HG02623 (cell line): ENCODE measurements around the gene TMCO4.
"Not testable (repeated sequence)": the region's sequence is repeated elsewhere in the genome, so short reads cannot be mapped to it uniquely, and the experiment has no call there.

Experiments
- ATAC-seq: cut with Tn5 transposase; IDR thresholded peaks from one replicate; pipeline ENCODE4 v1.9.1; 2021; ENCODE audit warnings: moderate library complexity; ENCODE audit not compliant: unreplicated experiment

TMCO4 gene

DNA sequence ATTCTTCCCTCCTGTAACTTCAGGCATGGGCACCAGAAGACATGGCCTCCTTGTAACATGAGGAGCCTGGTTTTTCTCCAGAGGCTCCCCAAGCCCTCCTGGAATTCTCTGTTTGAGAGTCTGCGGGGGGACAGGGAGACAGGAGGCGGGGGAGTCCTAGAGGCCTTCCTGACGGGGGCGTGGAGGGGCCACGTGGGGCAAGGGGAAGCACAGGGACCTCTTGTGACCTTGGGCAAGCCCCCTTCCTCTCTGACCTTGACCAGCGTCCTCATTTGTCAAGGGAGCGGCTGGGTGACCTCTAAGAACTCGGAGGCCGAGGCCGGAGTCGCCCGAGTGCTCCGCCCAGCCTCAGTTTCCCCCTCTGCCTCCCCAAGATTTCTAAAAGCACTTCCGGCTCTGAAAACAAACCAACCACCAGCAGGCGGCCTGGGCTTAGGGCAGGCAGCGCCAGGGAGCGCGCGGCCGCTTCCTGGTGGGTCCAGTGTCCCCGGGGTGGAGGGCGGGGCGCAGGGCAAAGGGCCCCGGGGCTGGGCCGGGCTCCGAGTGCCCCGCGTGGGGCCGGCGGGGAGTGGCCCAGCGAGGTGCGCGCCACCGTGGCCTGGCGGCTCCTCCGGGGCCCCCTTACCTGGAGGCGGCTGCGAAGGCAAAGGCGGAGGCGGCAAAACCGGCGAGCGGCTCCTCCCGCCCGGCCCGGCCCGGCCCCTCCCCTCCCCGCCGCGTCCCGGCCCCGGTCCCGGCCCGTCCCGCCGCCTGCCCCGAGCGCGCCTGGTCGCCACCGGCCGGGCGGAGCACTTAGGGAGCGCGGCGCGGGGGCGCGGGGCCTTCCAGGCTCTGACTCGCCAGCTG is at the start of gene TMCO4:
TMCO4 (minus strand) TSS at position 687 of the 846 bp plus-strand sequence. CDS start 19,158 bp downstream, outside the sequence.
- peak; percentile 63 for ATAC-seq

DNA sequence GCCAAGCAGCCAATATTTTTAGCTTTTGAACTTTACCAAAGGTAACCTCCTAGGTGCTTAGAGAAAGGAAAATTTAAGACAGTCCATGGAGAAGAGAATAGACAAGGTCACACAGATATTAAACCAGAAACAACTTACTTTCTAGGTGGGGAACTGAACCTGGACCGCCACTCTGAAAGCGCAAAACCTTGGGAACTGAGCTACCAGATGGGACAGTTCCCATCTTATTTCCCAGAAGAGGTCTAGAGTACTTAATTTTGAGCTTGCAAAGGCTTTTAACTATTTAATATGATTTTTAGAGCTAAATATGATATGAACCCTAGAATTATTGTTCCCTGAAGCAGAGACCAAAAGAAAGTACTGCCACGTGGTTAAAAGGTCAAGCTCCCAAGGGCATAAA is 49.6 kb upstream of the TMCO4 start:
- not testable (repeated sequence) for ATAC-seq

- ATAC-seq: not testable (repeated sequence)
Observed at GRCh38 chr1:19847334-19847733, 47.6 kb upstream of the TMCO4 start.

DNA sequence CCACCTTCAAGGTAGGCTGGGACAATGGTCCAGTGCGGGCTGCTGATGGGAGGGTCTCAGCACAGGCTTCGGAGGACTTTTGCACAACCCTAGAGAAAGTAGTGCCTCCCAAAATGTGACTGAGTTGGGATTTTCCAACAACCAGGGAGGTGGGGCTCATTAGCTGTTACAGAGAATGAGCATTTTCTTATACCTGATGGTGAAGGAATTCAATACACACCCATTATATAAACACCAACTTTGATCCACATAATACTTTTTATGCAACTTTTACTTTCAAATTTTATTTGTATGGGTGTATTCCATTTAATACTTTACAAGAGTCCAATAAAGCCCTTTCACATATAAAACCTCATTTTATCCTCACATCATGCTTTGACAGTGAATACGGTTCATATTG is 46.6 kb upstream of the TMCO4 start:
- ATAC-seq: no peak

DNA sequence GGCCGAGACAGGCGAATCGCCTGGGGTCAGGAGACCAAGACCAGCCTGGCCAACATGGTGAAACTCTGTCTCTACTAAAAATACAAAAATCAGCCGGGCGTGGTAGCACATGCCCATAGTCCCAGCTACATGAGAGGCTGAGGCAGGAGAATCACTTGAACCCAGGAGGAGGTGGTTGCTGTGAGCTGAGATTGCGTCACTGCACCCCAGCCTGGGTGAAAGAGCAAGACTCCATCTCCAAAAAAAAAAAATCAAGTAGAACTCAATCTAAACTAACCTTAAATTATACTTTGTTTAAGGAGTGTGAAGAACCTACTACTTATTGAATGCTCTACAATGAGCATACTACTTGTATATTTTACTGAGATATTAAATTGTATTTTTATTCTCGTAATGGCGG is 45.8 kb upstream of the TMCO4 start:
- no peak for ATAC-seq

DNA sequence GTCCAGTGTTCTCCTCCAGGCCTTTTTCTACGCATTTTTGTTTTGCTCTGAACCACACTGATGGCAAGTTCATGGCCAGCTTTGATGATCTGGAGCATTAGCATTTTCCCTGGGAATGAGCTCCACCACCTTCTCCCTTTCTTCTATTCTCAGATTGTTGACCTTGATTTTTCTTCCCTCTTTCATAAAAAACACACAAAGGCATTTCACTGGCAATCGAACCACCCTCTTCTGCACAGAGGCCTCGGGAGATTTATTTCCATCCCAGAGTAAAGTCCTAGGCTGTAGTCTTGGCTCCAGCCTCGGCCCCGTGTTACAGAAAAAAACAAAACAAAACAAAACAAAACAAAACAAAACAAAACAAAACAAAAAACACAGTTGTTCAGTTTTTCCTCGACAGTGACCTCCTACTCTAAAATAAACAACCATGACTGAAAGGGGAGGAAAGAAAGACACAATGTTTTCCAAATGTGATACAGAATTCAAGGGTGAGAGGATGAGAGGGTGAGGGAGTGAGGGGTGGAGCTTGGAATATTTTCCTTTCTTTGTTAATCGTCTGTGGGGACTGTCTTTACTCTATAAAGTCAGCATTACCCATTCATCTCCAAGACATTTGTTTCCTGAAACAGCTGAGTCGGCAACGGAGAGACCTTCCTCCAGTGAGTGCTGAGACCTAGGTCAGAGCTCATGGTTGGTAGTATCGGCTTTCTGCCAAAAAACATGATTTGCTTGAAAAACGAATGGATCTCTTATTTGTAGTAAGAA is 45.2 kb upstream of the TMCO4 start:
- no peak for ATAC-seq

DNA sequence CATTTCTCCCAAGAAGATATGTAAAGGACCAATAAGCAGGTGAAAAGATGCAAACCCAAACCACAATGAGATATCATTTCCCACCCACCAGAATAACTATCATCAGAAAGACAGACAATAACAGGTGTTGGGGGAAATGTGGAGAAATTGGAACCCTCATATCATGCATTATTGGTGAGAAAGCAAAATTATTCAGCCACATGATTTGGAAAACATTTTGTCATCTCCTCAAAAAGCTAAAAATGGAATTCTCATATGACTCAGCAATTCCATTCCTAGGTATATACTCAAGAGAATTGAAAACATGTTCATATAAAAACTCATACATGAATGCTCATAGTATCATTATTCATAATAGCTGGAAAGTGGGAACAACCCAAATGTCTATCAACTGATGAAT is 40.5 kb upstream of the TMCO4 start:
- ATAC-seq: no peak

DNA sequence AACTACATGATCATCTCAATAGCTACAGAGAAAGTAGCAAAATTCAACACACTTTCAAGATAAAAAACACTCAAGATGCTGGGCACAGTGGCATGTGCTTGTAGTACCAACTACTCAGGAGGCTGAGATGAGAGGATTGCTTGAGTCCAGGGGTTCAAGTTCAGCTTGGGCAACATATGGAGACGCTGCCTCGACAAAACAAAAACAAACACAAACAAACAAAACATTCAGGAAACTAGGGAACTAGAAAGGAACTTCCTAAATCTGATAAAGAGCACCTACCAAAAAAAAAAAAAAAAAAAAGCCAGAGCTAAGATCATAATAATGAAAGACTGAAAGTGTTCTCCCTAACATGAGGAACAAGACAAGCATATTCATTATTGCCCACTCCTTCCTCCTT is 38.1 kb upstream of the TMCO4 start:
- ATAC-seq: no peak

GRCh38 chr1:19835578-19835977 is 35.9 kb upstream of the TMCO4 start:
- ATAC-seq: no peak

DNA sequence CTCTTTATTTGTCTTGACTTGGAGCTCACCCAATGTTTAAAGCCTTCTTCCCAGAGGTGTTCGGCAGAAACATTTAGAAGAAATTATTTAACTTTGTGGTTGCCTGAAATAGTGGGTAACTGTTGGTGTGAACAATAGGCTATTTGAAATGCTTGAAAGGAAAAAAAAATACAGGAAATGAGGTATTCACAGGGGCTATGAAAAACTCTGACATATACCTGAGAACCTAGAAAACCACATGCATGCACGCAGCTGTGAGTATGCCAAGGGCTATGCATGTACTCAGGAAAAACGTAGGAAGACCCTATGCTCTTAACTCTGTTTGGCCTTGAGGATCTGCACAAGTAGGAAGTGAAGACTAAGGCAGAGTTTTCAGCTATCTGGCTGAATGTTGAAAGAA is 31.7 kb upstream of the TMCO4 start:
- ATAC-seq: no peak

GRCh38 chr1:19828546-19828945 is 28.8 kb upstream of the TMCO4 start:
- no peak for ATAC-seq

DNA sequence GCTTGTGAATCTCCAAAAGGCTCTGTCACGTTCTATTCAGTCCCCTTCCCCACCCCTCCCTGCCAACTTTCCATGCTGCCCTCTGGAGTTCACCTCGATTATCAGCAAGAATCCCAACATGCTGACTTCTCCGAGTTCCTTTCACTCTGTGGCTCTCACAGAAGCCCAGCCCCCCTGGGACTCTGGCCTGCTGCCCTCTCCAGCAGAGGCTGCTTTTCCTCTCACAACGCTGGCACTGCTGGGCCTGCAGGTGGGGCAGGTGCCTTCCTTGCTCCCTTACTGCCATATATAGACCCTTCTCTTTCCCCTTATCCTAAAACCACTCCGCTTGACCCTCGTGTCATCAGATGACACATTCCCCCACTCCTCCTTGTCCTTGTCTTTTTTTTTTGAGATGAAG is 25.6 kb upstream of the TMCO4 start:
- ATAC-seq: no peak

DNA sequence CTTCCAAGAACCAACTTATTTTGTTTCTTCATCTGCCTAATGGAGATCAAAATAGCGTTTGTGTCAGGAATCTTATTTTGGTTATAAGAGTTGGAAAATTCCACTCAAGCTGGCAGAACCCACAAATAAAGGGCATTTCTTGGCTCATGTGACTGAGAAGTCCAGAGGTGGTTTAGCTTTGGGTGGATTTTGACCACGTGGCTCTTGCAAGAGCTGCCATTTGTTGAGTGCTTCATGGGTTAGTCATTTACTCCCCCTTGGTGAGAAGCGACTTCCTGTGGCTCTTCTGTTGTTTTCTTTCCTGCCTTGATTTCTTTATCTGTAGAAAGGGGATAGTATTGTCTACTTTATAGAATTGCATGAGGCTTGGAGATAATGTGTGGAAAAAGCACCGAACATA is 24.8 kb upstream of the TMCO4 start:
- ATAC-seq: no peak

- ATAC-seq: no peak
Observed at GRCh38 chr1:19824036-19824435, 24.3 kb upstream of the TMCO4 start.

DNA sequence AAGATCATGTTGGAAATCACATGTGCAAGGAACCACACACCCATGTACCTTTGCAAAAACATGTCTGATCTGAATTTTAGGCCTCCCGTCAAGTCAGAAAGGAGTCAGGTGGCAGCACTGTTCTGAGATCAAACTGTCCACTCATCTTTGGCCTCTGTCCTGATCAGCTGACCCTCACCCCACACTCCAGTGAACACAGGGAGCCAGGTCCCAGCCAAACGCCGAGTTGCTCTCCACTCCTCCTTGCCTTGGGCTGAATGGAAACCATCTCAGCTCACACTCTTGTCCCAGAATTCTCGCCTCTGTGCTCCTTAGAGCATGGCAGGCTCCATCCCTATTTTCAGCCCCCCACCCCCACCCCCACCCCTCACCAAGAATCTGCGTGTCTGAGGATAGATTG is 20.0 kb upstream of the TMCO4 start:
- ATAC-seq: no peak

GRCh38 chr1:19818324-19818723 is 18.6 kb upstream of the TMCO4 start:
- ATAC-seq: no peak

GRCh38 chr1:19817160-19817559 is 17.4 kb upstream of the TMCO4 start:
- no peak for ATAC-seq

- not testable (repeated sequence) for ATAC-seq
Observed at GRCh38 chr1:19816737-19817086, 17.0 kb upstream of the TMCO4 start.

DNA sequence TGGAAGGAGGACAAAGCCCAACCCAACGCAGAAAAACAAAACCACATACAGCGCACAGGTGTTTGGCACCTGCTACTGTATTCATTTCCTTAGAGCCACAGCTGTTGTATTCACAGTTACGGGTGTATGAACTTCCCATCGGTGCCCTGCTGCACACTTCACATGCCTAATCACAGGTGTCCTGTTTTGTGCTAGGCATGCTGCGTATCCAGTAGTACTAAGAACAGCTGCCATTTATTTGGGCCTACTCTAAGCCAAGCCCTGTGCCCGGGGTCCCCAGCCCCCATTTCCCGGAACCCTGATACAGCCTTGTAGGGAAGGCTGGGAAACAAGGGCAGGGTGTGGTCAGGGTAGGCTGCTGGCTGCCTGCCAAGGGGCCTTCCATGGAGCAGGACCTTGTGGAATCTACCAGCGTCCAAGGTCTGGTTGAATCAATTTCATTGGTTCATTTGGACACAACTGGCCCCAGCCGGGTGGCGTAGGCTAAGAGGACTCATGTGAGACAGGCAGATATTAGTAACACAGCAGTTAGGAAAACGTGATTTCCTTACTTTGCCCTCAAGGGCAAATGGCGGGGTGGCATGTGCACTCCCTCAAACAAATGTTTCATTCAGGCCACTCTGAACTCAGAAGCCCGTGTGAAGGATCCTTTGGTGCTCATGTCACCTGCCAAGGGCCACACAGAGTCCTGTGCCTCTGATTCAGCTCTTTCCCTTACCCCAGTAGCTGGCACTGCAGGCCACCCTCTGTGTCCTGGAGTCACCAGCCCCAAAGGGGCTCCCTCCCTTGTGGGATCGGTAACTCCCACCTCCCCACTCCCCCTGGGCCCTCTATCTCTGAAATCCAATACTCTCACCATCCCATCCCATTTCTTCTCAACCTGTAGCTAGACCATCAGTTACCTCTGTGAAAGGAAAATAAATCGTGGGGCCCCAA is 16.4 kb upstream of the TMCO4 start:
- ATAC-seq: no peak

- no peak for ATAC-seq
Observed at GRCh38 chr1:19814681-19815503, 15.2 kb upstream of the TMCO4 start, which contains the start of gene RNF186. RNF186 (minus strand) TSS chr1:19815283; CDS start chr1:19815101, 182 bp downstream.
